ENCODE measurements around the gene RPL36. TPM values are rescaled to one million over a fixed set of nuclear protein-coding genes. Genes with fewer than 3 reads are reported as not detected.

Gene RPL36
- total RNA-seq (100 to 1,000 TPM; 294 to 922 (median 652) TPM), polyA plus RNA-seq (1,000 to 10,000 TPM; 2,501 to 2,825 (median 2,795) TPM)
- long read RNA-seq, donor 1, transcript RPL36-202 (3 exons, 556 nt) = minor isoform, 175 of 898 reads
- long read RNA-seq, donor 1, transcript RPL36-201 (4 exons, 707 nt) = major isoform, 559 of 898 reads
- long read RNA-seq, donor 1, partial matches to known transcripts = 94 of 898 reads
- long read RNA-seq, donor 1, other reads (novel, unspliced or antisense) = 66 of 898 reads
- long read RNA-seq, donor 2, transcript RPL36-201 (4 exons, 707 nt) = major isoform, 489 of 607 reads
- long read RNA-seq, donor 2, transcript RPL36-202 (3 exons, 556 nt) = minor isoform, 92 of 607 reads
- long read RNA-seq, donor 2, partial matches to known transcripts = 10 of 607 reads
- long read RNA-seq, donor 2, other reads (novel, unspliced or antisense) = 13 of 607 reads

GRCh38 chr19:5690125-5690954 is at the start of gene RPL36:
RPL36 (plus strand) TSS chr19:5690295; CDS start chr19:5690508, 213 bp downstream.
- peaks cover 15 to 80% (median 60%) of the 10 kb centered on the region in 6 donors for H3K4me1 ChIP-seq
- H3K27me3 ChIP-seq (replicated peaks in 1 of 7) = no peaks in the 10 kb centered on the region
- peak; percentile 100 for DNase-seq
- H3K4me3 ChIP-seq = peak within 1 kb of the TSS; percentile 65 to 93 (median 80)
- H3K27ac ChIP-seq = peak within 1 kb of the TSS; percentile 90 to 94 (median 93)
- 0 to 2% (median 1%) methylated on average over 59 to 73 of the region's 73 CpGs for WGBS, 5 donors
- intact Hi-C loops (cut with DNase I; ENCODE audit: low total_unique reads) = no loop called here
- H3K9me3 ChIP-seq = no peaks in the 10 kb centered on the region
- peaks cover under 1 to 42% (median 37%) of the 10 kb centered on the region in 6 donors for H3K36me3 ChIP-seq
- peak; percentile 38 to 75 (median 61) for TF ChIP-seq POLR2A (IDR thresholded peaks at IDR 0.05)
- peak; percentile 98 to 99 (median 99) for TF ChIP-seq POLR2AphosphoS5 (IDR thresholded peaks at IDR 0.05)
- TF ChIP-seq CTCF (IDR thresholded peaks at IDR 0.05 in 8 of 11, conservative IDR thresholded peaks at IDR 0.05 in 3 of 11) = peak; percentile 97 to 100 (median 99)

- H3K36me3 ChIP-seq = peaks cover 0 to 76% (median 49%) of the 10 kb centered on the region in 6 donors
- TF ChIP-seq CTCF (IDR thresholded peaks at IDR 0.05 in 8 of 11, conservative IDR thresholded peaks at IDR 0.05 in 3 of 11) = no peak
- no peak for TF ChIP-seq POLR2A (IDR thresholded peaks at IDR 0.05)
- no peak for TF ChIP-seq POLR2AphosphoS5 (IDR thresholded peaks at IDR 0.05)
Observed at GRCh38 chr19:5641171-5641570, 48.9 kb upstream of the RPL36 start.

GRCh38 chr19:5642204-5642603 is 47.9 kb upstream of the RPL36 start:
- DNase-seq = peak; percentile 20
- Histone ChIP-seq H3K9me3 (no peaks in the 10 kb centered on the region), H3K36me3 (peaks cover 0 to 76% (median 59%) of the 10 kb centered on the region in 6 donors), H3K27ac (peak overlapping the region in 2 of 8 donors; percentile 4 to 49), H3K4me3 (no peak overlapping the region), H3K27me3 (replicated peaks in 1 of 7) (no peaks in the 10 kb centered on the region), H3K4me1 (peaks cover 8 to 69% (median 35%) of the 10 kb centered on the region in 6 donors)
- intact Hi-C loops (cut with DNase I; ENCODE audit: low total_unique reads) = no loop called here
- TF ChIP-seq POLR2A (IDR thresholded peaks at IDR 0.05) (no peak), CTCF (IDR thresholded peaks at IDR 0.05 in 8 of 11, conservative IDR thresholded peaks at IDR 0.05 in 3 of 11) (no peak), POLR2AphosphoS5 (IDR thresholded peaks at IDR 0.05) (no peak)
- WGBS, 5 donors = 69 to 83% (median 76%) methylated on average over 2 of the region's 2 CpGs

More at GRCh38 chr19:5641171-5641570, 48.9 kb upstream of the RPL36 start:
- Histone ChIP-seq H3K27ac (peak overlapping the region in 1 of 8 donors; percentile 49), H3K4me1 (peaks cover 8 to 79% (median 35%) of the 10 kb centered on the region in 6 donors), H3K27me3 (replicated peaks in 1 of 7) (no peaks in the 10 kb centered on the region), H3K4me3 (no peak overlapping the region), H3K9me3 (no peaks in the 10 kb centered on the region)
- intact Hi-C loops (cut with DNase I; ENCODE audit: low total_unique reads) = no loop called here
- 92 to 96% (median 93%) methylated on average over 4 of the region's 4 CpGs for WGBS, 5 donors
- no peak for DNase-seq
